ENCODE results near the gene JMJD1C. TPM values are rescaled to one million over a fixed set of nuclear protein-coding genes. Genes with fewer than 3 reads are reported as not detected.

The JMJD1C gene
- total RNA-seq, 1 experiment from 2014 or later, result 66.3 TPM

GRCh38 chr10:63164166-63164623, 301.6 kb downstream of the JMJD1C start:
- Histone ChIP-seq H3K79me2 (ENCODE audit: insufficient read depth, low read length) (no peaks in the 10 kb centered on the region), H3K9me2 (ENCODE audit: insufficient read depth) (no peaks in the 10 kb centered on the region), H3K4me2 (ENCODE audit: low read length) (no peak overlapping the region), H3K4me1 (ENCODE audit: control insufficient read depth in 1 of 2, insufficient read depth in 2 of 2, low read length in 2 of 2) (no peaks in the 10 kb centered on the region), H4K20me1 (ENCODE audit: insufficient read depth) (0 out of 2 replicates have a peak, but pooled peaks cover 3% of the 10 kb centered on the region), H3K27ac (ENCODE audit: low read depth, low read length) (no peak overlapping the region), H3K36me3 (ENCODE audit: control insufficient read depth in 1 of 2, insufficient read depth in 2 of 2, low read length in 2 of 2) (peaks cover 0 to 8% of the 10 kb centered on the region in 2 experiments; a peak in 1 of 4 replicates), H3K9ac (ENCODE audit: low read length) (no peak overlapping the region), H3K9me3 (ENCODE audit: control insufficient read depth in 1 of 2, insufficient read depth in 1 of 2, low read depth in 1 of 2, low read length in 2 of 2) (no peaks in the 10 kb centered on the region), H3K4me3 (replicated peaks in 1 of 2; ENCODE audit: low read depth in 1 of 2, low read length in 2 of 2) (no peak overlapping the region), H2AFZ (ENCODE audit: low read depth, low read length, poor library complexity, severe bottlenecking) (no peak overlapping the region), H3K27me3 (ENCODE audit: insufficient read depth, low read length) (no peaks in the 10 kb centered on the region)
- ChIA-PET POLR2A (no interaction called here), CTCF (interaction anchor here (6.5 kb wide), 1 partner anchor 555 kb away, joined by 159 read pairs; no protein-coding TSS in a partner anchor), RAD21 (ENCODE audit: low non-redundant PET in 1 of 2, low total read pairs in 2 of 2, uncharacterized antibody in 2 of 2, unreplicated experiment in 2 of 2) (no interaction called here)
- intact Hi-C loops (cut with micrococcal nuclease), result no loop called here
- TF ChIP-seq EZH2 (IDR thresholded peaks at IDR 0.05) (no peak), CEBPB (IDR thresholded peaks at IDR 0.05; ENCODE audit: low read depth) (no peak), POLR2AphosphoS5 (IDR thresholded peaks at IDR 0.05; ENCODE audit: low read depth, low read length) (no peak), TCF7L2 (IDR thresholded peaks at IDR 0.05; ENCODE audit: borderline replicate concordance, extremely low read depth, insufficient read depth, insufficient read length) (no peak), ZFX (IDR thresholded peaks at IDR 0.05) (no peak), ATF3 (IDR thresholded peaks at IDR 0.05) (no peak), SIN3A (IDR thresholded peaks at IDR 0.05; ENCODE audit: low read depth) (no peak), EZH2phosphoT487 (IDR thresholded peaks at IDR 0.05; ENCODE audit: borderline replicate concordance) (no peak)
- no peak for ATAC-seq
- no peak for DNase-seq (ENCODE audit: low read depth, low spot score)
- no TSS peak for BruUV-seq (replicated peaks)

GRCh38 chr10:63161592-63161991, 304.2 kb downstream of the JMJD1C start:
- TF ChIP-seq FOSL1 (IDR thresholded peaks at IDR 0.05; ENCODE audit: low read depth) (no peak), POLR2A (IDR thresholded peaks at IDR 0.05; ENCODE audit: borderline replicate concordance, extremely low read depth, insufficient read depth, insufficient read length) (no peak)
- peaks cover 0 to 3% of the 10 kb centered on the region in 2 experiments; a peak in 1 of 4 replicates for H3K36me3 ChIP-seq (ENCODE audit: control insufficient read depth in 1 of 2, insufficient read depth in 2 of 2, low read length in 2 of 2)
- no TSS peak for BruUV-seq (replicated peaks)
- ChIA-PET CTCF (interaction anchor here (1.2 to 2.1 kb wide), 2 partner anchors 551 to 559 kb away, joined by 6 to 10 read pairs; no protein-coding TSS in a partner anchor), POLR2A (no interaction called here), RAD21 (ENCODE audit: low non-redundant PET in 1 of 2, low total read pairs in 2 of 2, uncharacterized antibody in 2 of 2, unreplicated experiment in 2 of 2) (no interaction called here)
- 0 out of 2 replicates have a peak, but pooled peaks cover 2% of the 10 kb centered on the region for H4K20me1 ChIP-seq (ENCODE audit: insufficient read depth)
- H3K9me2 ChIP-seq (ENCODE audit: insufficient read depth), result no peaks in the 10 kb centered on the region
- H3K9ac ChIP-seq (ENCODE audit: low read length), result no peak overlapping the region
- intact Hi-C loops (cut with micrococcal nuclease), result no loop called here
- no peaks in the 10 kb centered on the region for H3K79me2 ChIP-seq (ENCODE audit: insufficient read depth, low read length)
- no peaks in the 10 kb centered on the region for H3K27me3 ChIP-seq (ENCODE audit: insufficient read depth, low read length)
- no peak overlapping the region for H2AFZ ChIP-seq (ENCODE audit: low read depth, low read length, poor library complexity, severe bottlenecking)
- ATAC-seq (no peak), DNase-seq (ENCODE audit: low read depth, low spot score) (no peak)
- H3K4me1 ChIP-seq (ENCODE audit: control insufficient read depth in 1 of 2, insufficient read depth in 2 of 2, low read length in 2 of 2), result no peaks in the 10 kb centered on the region
- no peak overlapping the region for H3K4me3 ChIP-seq (replicated peaks in 1 of 2; ENCODE audit: low read depth in 1 of 2, low read length in 2 of 2)
- H3K9me3 ChIP-seq (ENCODE audit: control insufficient read depth in 1 of 2, insufficient read depth in 1 of 2, low read depth in 1 of 2, low read length in 2 of 2), result no peaks in the 10 kb centered on the region
- H3K4me2 ChIP-seq (ENCODE audit: low read length), result no peak overlapping the region
- H3K27ac ChIP-seq (ENCODE audit: low read depth, low read length), result no peak overlapping the region

Data from HCT116 (cell line).